GM18868 (cell line): ENCODE data around the gene POTEC.
"Not testable (repeated sequence)": the region's sequence is repeated elsewhere in the genome, so short reads cannot be mapped to it uniquely, and the experiment has no call there.

Experiments
- ATAC-seq: cut with Tn5 transposase; IDR thresholded peaks from one replicate; pipeline ENCODE4 v1.9.1; 2021; ENCODE audit warnings: mild to moderate bottlenecking, moderate library complexity; ENCODE audit not compliant: unreplicated experiment

Gene POTEC

GRCh38 chr18:14543446-14543964, at the start of gene POTEC:
TSS of gene POTEC (minus strand) at chr18:14543600. CDS start at chr18:14543146, 454 bp downstream.
- ATAC-seq: not testable (repeated sequence)

DNA sequence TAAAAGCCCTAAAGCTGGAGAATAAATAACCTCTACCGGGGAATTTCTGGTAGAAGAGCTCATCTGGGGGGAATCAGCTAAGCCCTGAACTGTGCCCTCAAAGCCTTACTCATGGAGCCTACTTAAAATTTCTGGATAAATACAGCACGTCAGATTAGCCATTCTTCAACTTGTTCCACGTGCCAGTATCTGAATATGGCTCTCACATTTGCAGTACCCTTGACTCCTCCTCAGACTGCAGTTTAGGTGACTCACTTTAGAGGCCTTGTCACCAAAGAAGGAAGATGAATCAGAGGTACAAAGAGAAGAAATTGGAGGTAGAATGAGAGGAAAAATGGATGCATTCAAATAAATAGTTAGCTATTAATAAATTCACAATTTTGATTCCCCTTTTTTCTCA, 34.6 kb upstream of the POTEC start:
- no peak for ATAC-seq

GRCh38 chr18:14559502-14559901, 16.1 kb upstream of the POTEC start:
- not testable (repeated sequence) for ATAC-seq

- ATAC-seq: not testable (repeated sequence)
These were observed 11.7 kb downstream of the POTEC start for GRCh38 chr18:14531659-14532058.

DNA sequence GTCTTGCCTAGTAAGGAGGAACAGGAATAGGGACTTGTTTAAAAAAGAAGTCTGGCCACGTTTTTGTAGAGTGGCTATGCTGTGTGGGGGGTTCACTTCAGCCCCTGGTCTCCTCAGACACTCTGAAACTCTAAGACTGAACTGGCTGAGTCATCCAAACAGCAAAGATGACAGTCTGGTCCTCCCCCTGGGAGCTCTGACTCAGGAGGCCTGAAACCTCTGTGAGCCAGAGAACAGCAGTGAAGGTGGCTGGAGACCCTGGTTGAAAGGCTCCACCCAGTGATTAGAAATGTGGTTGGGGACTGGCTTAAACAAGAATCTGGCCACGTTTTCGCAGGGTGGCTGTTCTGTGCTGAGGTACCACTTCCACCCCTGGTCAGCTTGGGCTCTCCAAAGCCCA, 32.7 kb downstream of the POTEC start:
- peak; percentile 35 for ATAC-seq

- ATAC-seq: not testable (repeated sequence)
These were observed 39.7 kb downstream of the POTEC start for GRCh38 chr18:14503691-14504090.

DNA sequence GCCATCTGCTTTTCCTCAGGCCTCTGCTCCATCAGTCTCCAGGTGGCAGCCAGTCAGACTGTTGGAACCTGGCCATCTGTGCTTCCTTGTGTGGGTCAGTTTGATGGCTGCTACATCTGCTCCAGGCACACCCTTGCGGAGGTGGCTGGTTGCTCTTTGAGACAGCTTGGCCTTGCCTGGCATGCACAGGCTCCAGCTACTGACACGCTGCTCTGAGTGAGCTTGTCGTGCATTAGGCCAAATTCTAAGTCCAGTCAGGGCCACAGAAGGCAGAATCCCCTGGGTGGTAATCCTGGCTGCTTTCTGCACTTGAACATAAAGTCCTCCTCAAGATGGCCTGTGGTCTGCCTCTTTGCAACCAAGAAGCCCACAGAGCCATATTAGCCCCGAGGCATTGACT, 41.5 kb downstream of the POTEC start:
- ATAC-seq: not testable (repeated sequence)

GRCh38 chr18:14489256-14490014, 54.0 kb downstream of the POTEC start:
- ATAC-seq: not testable (repeated sequence)

DNA sequence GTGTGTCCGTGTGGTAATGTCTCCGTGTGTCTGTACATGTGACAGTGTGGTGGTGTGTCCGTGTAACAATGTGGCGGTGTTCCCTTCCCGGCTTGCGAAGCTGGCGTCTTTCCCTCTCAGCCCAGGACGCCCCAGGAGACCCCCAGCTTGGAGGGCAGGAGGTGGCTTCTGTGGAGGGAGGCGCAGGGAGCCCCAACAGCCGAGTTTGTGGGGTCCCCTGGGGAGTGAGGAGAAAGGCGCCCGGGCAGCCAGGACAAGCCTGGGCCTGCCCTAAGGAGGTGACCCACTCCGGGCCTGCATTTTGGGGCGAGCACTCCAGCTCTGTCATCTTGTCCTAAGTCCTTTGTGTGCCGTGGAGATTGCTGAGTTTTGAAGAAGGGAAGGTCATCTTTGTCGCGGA, 54.6 kb downstream of the POTEC start:
- not testable (repeated sequence) for ATAC-seq

GRCh38 chr18:14486926-14487580, 56.3 kb downstream of the POTEC start:
- ATAC-seq: not testable (repeated sequence)

DNA sequence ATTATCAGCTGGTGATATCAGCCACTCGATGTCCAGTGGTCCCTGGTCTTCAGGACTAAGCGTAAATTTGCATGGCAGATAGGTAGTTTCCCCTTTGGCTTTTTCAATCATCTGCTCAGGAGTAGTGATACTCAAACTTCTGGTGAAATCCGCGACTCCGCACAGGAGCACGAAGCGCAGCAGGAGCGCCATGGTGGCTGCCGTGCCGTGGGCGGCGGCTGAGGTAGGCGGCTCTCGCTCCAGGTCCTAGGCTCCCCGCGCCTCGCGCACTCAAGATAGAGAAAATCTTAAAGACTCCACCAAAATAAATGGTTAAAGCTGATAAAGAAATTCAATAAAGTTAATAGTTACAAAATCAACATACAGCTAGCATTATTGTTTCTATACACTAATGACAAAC, 64.3 kb downstream of the POTEC start:
- ATAC-seq: not testable (repeated sequence)

GRCh38 chr18:14475520-14475919, 67.9 kb downstream of the POTEC start:
- ATAC-seq: not testable (repeated sequence)

- not testable (repeated sequence) for ATAC-seq
These were observed 68.6 kb downstream of the POTEC start for GRCh38 chr18:14474752-14475151.

- ATAC-seq: not testable (repeated sequence)
These were observed 69.2 kb downstream of the POTEC start for GRCh38 chr18:14474007-14474720.

- ATAC-seq: not testable (repeated sequence)
These were observed 70.0 kb downstream of the POTEC start for GRCh38 chr18:14473250-14474006.

- ATAC-seq: not testable (repeated sequence)
These were observed 72.1 kb downstream of the POTEC start for GRCh38 chr18:14471286-14471685.

DNA sequence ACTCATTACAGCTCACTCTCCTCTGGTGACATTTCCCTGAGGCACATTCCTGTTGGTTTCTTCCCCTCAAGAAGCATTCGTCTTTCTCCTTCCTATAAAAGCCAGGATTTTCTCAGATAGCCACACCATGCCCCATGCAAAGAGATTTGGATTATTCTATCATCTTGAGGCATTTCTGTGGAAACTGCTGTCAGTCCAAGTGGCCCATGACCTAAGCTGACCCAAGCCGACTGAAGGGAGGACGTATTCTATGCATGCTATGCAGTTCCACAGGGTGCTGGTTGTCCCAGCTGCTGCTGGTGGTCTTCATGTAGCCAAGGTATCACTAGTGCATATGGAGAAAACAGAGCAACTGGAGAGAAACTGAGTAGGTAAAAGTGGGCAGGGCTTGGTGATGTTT, 73.0 kb downstream of the POTEC start:
- ATAC-seq: not testable (repeated sequence)

- not testable (repeated sequence) for ATAC-seq
These were observed 73.4 kb downstream of the POTEC start for GRCh38 chr18:14470046-14470445.

GRCh38 chr18:14465989-14466388, 77.4 kb downstream of the POTEC start:
- not testable (repeated sequence) for ATAC-seq
